Natural killer cell (primary cell): Measurements from ENCODE around the gene OVCA2. TPM values are rescaled to one million over a fixed set of nuclear protein-coding genes. Genes with fewer than 3 reads are reported as not detected.
"Not testable (repeated sequence)": the region's sequence is repeated elsewhere in the genome, so short reads cannot be mapped to it uniquely, and the experiment has no call there.

Experiments
- ATAC-seq, 3 donors: fragments of 150-1000 bp in 2 of 3; fragments of 200-7000 bp in 1 of 3; cut with Tn5 transposase; 1 replicate in 1 of 3; 2 replicates in 2 of 3; pipeline ENCODE4 v1.10.0; 2021; ENCODE audit warnings: mild to moderate bottlenecking in 2 of 3, moderate library complexity in 2 of 3
- DNase-seq, 2 donors: peaks; one replicate each; pipeline versions ENCODE4 v3.0.0 to v3.0.0-alpha.2; 2013 to 2021; ENCODE audit warnings: mixed read lengths in 1 of 2
- H3K27ac ChIP-seq: one replicate; pipeline ENCODE4 v1.5.1; 2013; ENCODE audit warnings: mild to moderate bottlenecking, low read length
- H3K27me3 ChIP-seq: one replicate; pipeline ENCODE4 v1.6.1; 2013; ENCODE audit warnings: low read length; ENCODE audit not compliant: control insufficient read depth, insufficient read depth
- H3K36me3 ChIP-seq: one replicate; pipeline ENCODE4 v1.6.1; 2013; ENCODE audit warnings: low read length; ENCODE audit not compliant: control insufficient read depth, insufficient read depth
- H3K4me1 ChIP-seq: one replicate; pipeline ENCODE4 v1.6.1; 2013; ENCODE audit warnings: low read length; ENCODE audit not compliant: control insufficient read depth, insufficient read depth
- H3K4me3 ChIP-seq: one replicate; pipeline ENCODE4 v1.5.1; 2013; ENCODE audit warnings: low read length
- H3K9me3 ChIP-seq: one replicate; pipeline ENCODE4 v1.6.1; 2013; ENCODE audit warnings: low read length; ENCODE audit not compliant: control insufficient read depth, insufficient read depth
- H3K27ac Mint-ChIP-seq, 2 donors: one replicate each; pipeline ENCODE4 v1.8.0; 2022; ENCODE audit warnings: mild to moderate bottlenecking in 2 of 2, mixed read lengths in 2 of 2, moderate library complexity in 1 of 2
- H3K27me3 Mint-ChIP-seq, 2 donors: one replicate each; pipeline ENCODE4 v1.8.0; 2022; ENCODE audit warnings: low read depth in 2 of 2, mixed read lengths in 2 of 2
- H3K36me3 Mint-ChIP-seq: one replicate; pipeline ENCODE4 v1.8.0; 2022; ENCODE audit warnings: mixed read lengths
- H3K4me1 Mint-ChIP-seq, 2 donors: one replicate each; pipeline ENCODE4 v1.8.0; 2022; ENCODE audit warnings: mixed read lengths in 2 of 2
- H3K4me3 Mint-ChIP-seq: one replicate; pipeline ENCODE4 v1.8.0; 2022; ENCODE audit warnings: mild to moderate bottlenecking, moderate library complexity, mixed read lengths
- H3K9me3 Mint-ChIP-seq, 2 donors: one replicate each; pipeline ENCODE4 v1.8.0; 2022; ENCODE audit warnings: mixed read lengths in 2 of 2
- CTCF ChIP-seq: fragments of 200-600 bp; IDR thresholded peaks from one replicate; pipeline ENCODE4 v1.8.0; 2022; ENCODE audit warnings: antibody characterized with exemption
- WGBS: methylation state at CpG from one replicate; pipeline ENCODE4 v1.1.7; 2013; ENCODE audit warnings: missing lambda C conversion rate; ENCODE audit not compliant: insufficient coverage; 5-methylcytosine and 5-hydroxymethylcytosine counted together
- intact Hi-C: fragments of 100-400 bp; cut with micrococcal nuclease; formaldehyde crosslinking; loops from one replicate; pipeline ENCODE4 v1.14.2; 2022
- total RNA-seq, 4 donors: library from RNA; stranded (reverse); fragments of 120-200 nt in 1 of 4; gene quantifications; one replicate each; pipeline versions ENCODE4 v1.2.3 to v1.2.4, GENCODE V29; 2013 to 2022

OVCA2 gene
- total RNA-seq, 3 donors from 2014 or later (not counting 1 experiment from before 2014, with no cell fraction given): 27.9 to 33.8 (median 28.5) TPM

- Mint-ChIP-seq H3K27ac (no peak overlapping the region), H3K36me3 (no peaks in the 10 kb centered on the region), H3K4me1 (peaks cover 0 to 6% of the 10 kb centered on the region in 2 donors), H3K27me3 (peaks cover 6 to 16% of the 10 kb centered on the region in 2 donors), H3K4me3 (peak overlapping the region; percentile 3), H3K9me3 (no peaks in the 10 kb centered on the region)
- H3K4me1 ChIP-seq: peaks cover 5% of the 10 kb centered on the region
- WGBS: 95% methylated on average over 3 of the region's 4 CpGs
- DNase-seq (no peak), ATAC-seq (no peak)
- H3K27me3 ChIP-seq: peaks cover 5% of the 10 kb centered on the region
- no peaks in the 10 kb centered on the region for H3K36me3 ChIP-seq
- H3K4me3 ChIP-seq: no peak overlapping the region
- H3K9me3 ChIP-seq: no peaks in the 10 kb centered on the region
- intact Hi-C loops: no loop called here
- no peak for TF ChIP-seq CTCF
- H3K27ac ChIP-seq: no peak overlapping the region
Observed at GRCh38 chr17:2012499-2012898, 29.3 kb upstream of the OVCA2 start.

GRCh38 chr17:2013220-2013993, 28.4 kb upstream of the OVCA2 start:
- intact Hi-C loops, H3K9me3 Mint-ChIP-seq, H3K4me1 ChIP-seq, H3K27ac Mint-ChIP-seq, DNase-seq, H3K36me3 Mint-ChIP-seq, H3K9me3 ChIP-seq, H3K4me3 Mint-ChIP-seq, ATAC-seq, H3K36me3 ChIP-seq, H3K27me3 ChIP-seq, H3K27ac ChIP-seq, H3K4me1 Mint-ChIP-seq, H3K4me3 ChIP-seq: not testable (repeated sequence)
- WGBS: 95% methylated on average over 5 of the region's 6 CpGs
- peaks cover 14 to 23% of the 10 kb centered on the region in 2 donors for H3K27me3 Mint-ChIP-seq

DNA sequence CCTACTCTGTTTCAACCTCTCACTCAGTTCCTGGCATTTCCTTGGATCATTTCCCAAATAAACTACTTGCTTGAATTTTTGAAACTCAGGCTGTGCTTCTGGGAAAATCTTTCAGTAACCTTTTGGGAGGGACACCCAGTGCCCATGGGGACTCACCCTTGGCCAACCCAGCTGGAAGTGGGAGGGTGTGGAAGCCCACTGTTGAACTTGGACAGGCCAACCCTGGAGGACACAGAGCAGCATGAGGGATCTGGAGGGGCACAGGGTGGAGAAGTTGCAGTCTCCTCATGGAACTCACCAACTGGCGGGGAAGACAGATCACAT, 27.9 kb upstream of the OVCA2 start:
- Histone ChIP-seq H3K4me3 (no peak overlapping the region), H3K36me3 (no peaks in the 10 kb centered on the region), H3K9me3 (no peaks in the 10 kb centered on the region), H3K4me1 (peaks cover 5% of the 10 kb centered on the region), H3K27me3 (peaks cover 5% of the 10 kb centered on the region), H3K27ac (no peak overlapping the region)
- no peak for TF ChIP-seq CTCF
- no peaks in the 10 kb centered on the region for H3K9me3 Mint-ChIP-seq
- intact Hi-C loops: no loop called here
- H3K36me3 Mint-ChIP-seq: no peaks in the 10 kb centered on the region
- DNase-seq (no peak), ATAC-seq (no peak)
- H3K4me3 Mint-ChIP-seq: no peak overlapping the region
- 90% methylated on average over 1 of the region's 1 CpG for WGBS
- no peak overlapping the region for H3K27ac Mint-ChIP-seq
- H3K4me1 Mint-ChIP-seq: peaks cover 0 to 6% of the 10 kb centered on the region in 2 donors
- H3K27me3 Mint-ChIP-seq: peaks cover 15 to 22% of the 10 kb centered on the region in 2 donors

DNA sequence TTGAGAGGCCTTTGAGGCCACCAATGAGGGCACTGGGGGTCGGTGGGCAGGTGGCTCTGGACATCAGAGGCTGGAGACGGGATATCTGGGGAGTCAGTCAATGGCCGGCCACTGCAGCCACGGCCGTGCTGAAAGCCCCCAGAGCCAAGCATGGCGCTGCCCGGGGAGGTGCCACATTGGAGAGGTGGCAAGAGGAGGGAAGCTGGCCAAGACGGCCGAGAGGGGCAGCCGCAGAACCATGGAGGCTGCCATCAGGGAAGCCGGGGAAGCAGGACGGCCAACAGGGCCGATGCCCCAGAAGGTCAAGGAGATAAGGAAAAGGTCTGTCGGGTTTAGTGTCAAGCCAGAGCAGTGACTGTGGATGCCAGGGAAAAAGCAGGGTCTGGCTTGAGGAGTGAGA, 26.5 kb upstream of the OVCA2 start:
- ATAC-seq (no peak), DNase-seq (no peak)
- Mint-ChIP-seq H3K27ac (no peak overlapping the region), H3K4me3 (no peak overlapping the region), H3K4me1 (peaks cover 0 to 6% of the 10 kb centered on the region in 2 donors), H3K9me3 (no peaks in the 10 kb centered on the region), H3K36me3 (no peaks in the 10 kb centered on the region), H3K27me3 (peaks cover 27 to 28% of the 10 kb centered on the region in 2 donors)
- no peak for TF ChIP-seq CTCF
- WGBS: 92% methylated on average over 14 of the region's 14 CpGs
- no peak overlapping the region for H3K4me3 ChIP-seq
- no peak overlapping the region for H3K27ac ChIP-seq
- no peaks in the 10 kb centered on the region for H3K9me3 ChIP-seq
- no peaks in the 10 kb centered on the region for H3K36me3 ChIP-seq
- intact Hi-C loops: no loop called here
- peaks cover 5% of the 10 kb centered on the region for H3K4me1 ChIP-seq
- peaks cover 5% of the 10 kb centered on the region for H3K27me3 ChIP-seq
